GM21423 (cell line): ENCODE data around the gene ABCA13.
"Not testable (repeated sequence)": the region's sequence is repeated elsewhere in the genome, so short reads cannot be mapped to it uniquely, and the experiment has no call there.

Experiments used
- ATAC-seq: cut with Tn5 transposase; IDR thresholded peaks from one replicate; pipeline ENCODE4 v1.9.1; 2021; ENCODE audit warnings: mild to moderate bottlenecking, moderate library complexity; ENCODE audit not compliant: unreplicated experiment

ABCA13 gene

GRCh38 chr7:48173313-48173712, 2.1 kb downstream of the ABCA13 start:
- no peak for ATAC-seq

- ATAC-seq: no peak
Observed at GRCh38 chr7:48173756-48174382, 2.6 kb downstream of the ABCA13 start.

GRCh38 chr7:48175019-48175418, 3.8 kb downstream of the ABCA13 start:
- ATAC-seq: no peak

- ATAC-seq: no peak
Observed at GRCh38 chr7:48176356-48176893, 5.2 kb downstream of the ABCA13 start.

GRCh38 chr7:48177271-48177670, 6.0 kb downstream of the ABCA13 start:
- no peak for ATAC-seq

- ATAC-seq: no peak
Observed at GRCh38 chr7:48179496-48180030, 8.3 kb downstream of the ABCA13 start.

GRCh38 chr7:48180981-48181380, 9.7 kb downstream of the ABCA13 start:
- no peak for ATAC-seq

GRCh38 chr7:48182718-48183369, 11.6 kb downstream of the ABCA13 start:
- no peak for ATAC-seq

GRCh38 chr7:48183370-48183743, 12.1 kb downstream of the ABCA13 start:
- no peak for ATAC-seq

GRCh38 chr7:48183965-48184364, 12.7 kb downstream of the ABCA13 start:
- ATAC-seq: no peak

GRCh38 chr7:48188776-48189520, 17.7 kb downstream of the ABCA13 start:
- ATAC-seq: no peak

GRCh38 chr7:48192996-48193395, 21.7 kb downstream of the ABCA13 start:
- no peak for ATAC-seq

GRCh38 chr7:48193421-48193820, 22.2 kb downstream of the ABCA13 start:
- ATAC-seq: no peak

GRCh38 chr7:48200946-48201589, 29.8 kb downstream of the ABCA13 start:
- not testable (repeated sequence) for ATAC-seq

- not testable (repeated sequence) for ATAC-seq
Observed at GRCh38 chr7:48202916-48203315, 31.7 kb downstream of the ABCA13 start.

GRCh38 chr7:48207155-48207675, 36.0 kb downstream of the ABCA13 start:
- ATAC-seq: no peak

- no peak for ATAC-seq
Observed at GRCh38 chr7:48209004-48209600, 37.8 kb downstream of the ABCA13 start.

- no peak for ATAC-seq
Observed at GRCh38 chr7:48213226-48213625, 42.0 kb downstream of the ABCA13 start.

- no peak for ATAC-seq
Observed at GRCh38 chr7:48217266-48217665, 46.0 kb downstream of the ABCA13 start.

GRCh38 chr7:48217753-48218152, 46.5 kb downstream of the ABCA13 start:
- ATAC-seq: no peak
